HG03521 (cell line): Measurements from ENCODE around the gene THY1.

Experiments
- ATAC-seq: cut with Tn5 transposase; IDR thresholded peaks from one replicate; pipeline ENCODE4 v1.9.1; 2021; ENCODE audit warnings: mild to moderate bottlenecking, moderate library complexity; ENCODE audit not compliant: unreplicated experiment

THY1 gene

GRCh38 chr11:119372260-119373058, 50.5 kb downstream of the THY1 start:
- no peak for ATAC-seq

- no peak for ATAC-seq
Measured at GRCh38 chr11:119371778-119372182, 51.2 kb downstream of the THY1 start.

GRCh38 chr11:119371067-119371601, 51.8 kb downstream of the THY1 start:
- ATAC-seq, result no peak

GRCh38 chr11:119370486-119371046, 52.4 kb downstream of the THY1 start:
- no peak for ATAC-seq

- no peak for ATAC-seq
Measured at GRCh38 chr11:119369132-119369925, 53.6 kb downstream of the THY1 start.

- ATAC-seq, result no peak
Measured at GRCh38 chr11:119368121-119369034, 54.6 kb downstream of the THY1 start.

- ATAC-seq, result no peak
Measured at GRCh38 chr11:119367661-119368120, 55.3 kb downstream of the THY1 start.
